HEK293 (cell line): Measurements from ENCODE around the gene THYN1.

Experiments used
- CTCF ChIA-PET: fragments of 350-600 bp; formaldehyde crosslinking; extraction: SDS; loops from one replicate; lab custom pipeline; 2021; ENCODE audit warnings: antibody characterized with exemption; lab: Yijun Ruan, JAX
- POLR2A ChIA-PET: fragments of 300-600 bp; formaldehyde crosslinking; extraction: SDS; loops from one replicate; lab custom pipeline; 2020; ENCODE audit warnings: antibody characterized with exemption, inconsistent platforms; lab: Yijun Ruan, JAX
- H3K27ac ChIP-seq: fragments of 200-500 bp; sonication (Bioruptor generic); 2 replicates; pipeline ENCODE4 v1.5.1; 2014; ENCODE audit warnings: low read depth, low read length, control low read depth, inconsistent platforms; ENCODE audit errors: extremely low read depth
- H3K36me3 ChIP-seq, 2 experiments: fragments of 200-500 bp in 1 of 2; sonication (Bioruptor generic) in 1 of 2; 1 replicate in 1 of 2; 2 replicates in 1 of 2; pipeline ENCODE4 v1.5.1; 2014 to 2017; ENCODE audit warnings: inconsistent platforms in 2 of 2, low read length in 2 of 2; ENCODE audit not compliant: control insufficient read depth in 2 of 2, insufficient read depth in 1 of 2
- H3K4me1 ChIP-seq: fragments of 200-500 bp; sonication (Bioruptor generic); 2 replicates; pipeline ENCODE4 v1.5.1; 2014; ENCODE audit warnings: mild to moderate bottlenecking, low read length, inconsistent platforms; ENCODE audit not compliant: control insufficient read depth, insufficient read depth
- H3K4me3 ChIP-seq: 2 replicates; pipeline ENCODE4 v1.5.1; 2011; ENCODE audit warnings: low read depth, mild to moderate bottlenecking, control low read depth, low read length, moderate library complexity
- H3K9me3 ChIP-seq: fragments of 200-500 bp; sonication (Bioruptor generic); 2 replicates; pipeline ENCODE4 v1.5.1; 2014; ENCODE audit warnings: low read depth, low read length, inconsistent platforms; ENCODE audit not compliant: control insufficient read depth, insufficient read depth
- CTCF ChIP-seq: fragments of 450-650 bp; formaldehyde crosslinking; IDR thresholded peaks from 2 replicates; pipeline ENCODE4 v1.5.1; 2016; ENCODE audit warnings: missing biosample characterization, missing genetic modification characterization
- ELK4 ChIP-seq: IDR thresholded peaks from 2 replicates; pipeline ENCODE4 v1.6.1; 2011; ENCODE audit warnings: mild to moderate bottlenecking, low read depth, low read length, borderline replicate concordance
- GLIS1 ChIP-seq: fragments of 450-650 bp; formaldehyde crosslinking; IDR thresholded peaks from 2 replicates; pipeline ENCODE4 v1.5.1; 2016; ENCODE audit warnings: missing biosample characterization, missing genetic modification characterization
- YY1 ChIP-seq: fragments of 450-650 bp; formaldehyde crosslinking; IDR thresholded peaks from 2 replicates; pipeline ENCODE4 v1.5.1; 2018; ENCODE audit warnings: missing biosample characterization, missing genetic modification characterization
- ZBTB17 ChIP-seq: fragments of 450-650 bp; formaldehyde crosslinking; IDR thresholded peaks from 2 replicates; pipeline ENCODE4 v1.5.1; 2016; ENCODE audit warnings: missing biosample characterization, missing genetic modification characterization
- ZBTB26 ChIP-seq: fragments of 450-650 bp; formaldehyde crosslinking; optimal IDR thresholded peaks from 2 replicates; pipeline ENCODE3; 2016; ENCODE audit warnings: missing biosample characterization, mild to moderate bottlenecking, missing genetic modification characterization
- ZEB2 ChIP-seq: fragments of 450-650 bp; formaldehyde crosslinking; IDR thresholded peaks from 2 replicates; pipeline ENCODE4 v1.5.1; 2016; ENCODE audit warnings: missing biosample characterization, missing genetic modification characterization
- ZNF146 ChIP-seq: fragments of 450-650 bp; formaldehyde crosslinking; IDR thresholded peaks from 2 replicates; pipeline ENCODE4 v1.5.1; 2016; ENCODE audit warnings: missing biosample characterization, missing genetic modification characterization
- ZNF175 ChIP-seq: fragments of 450-650 bp; formaldehyde crosslinking; IDR thresholded peaks from 2 replicates; pipeline ENCODE4 v1.5.1; 2016; ENCODE audit warnings: missing biosample characterization, missing genetic modification characterization
- ZNF223 ChIP-seq: fragments of 450-650 bp; formaldehyde crosslinking; IDR thresholded peaks from 2 replicates; pipeline ENCODE4 v1.5.1; 2016; ENCODE audit warnings: missing biosample characterization, missing genetic modification characterization
- ZNF23 ChIP-seq: fragments of 450-650 bp; formaldehyde crosslinking; IDR thresholded peaks from 2 replicates; pipeline ENCODE4 v1.5.1; 2016; ENCODE audit warnings: missing biosample characterization, missing genetic modification characterization, borderline replicate concordance
- ZNF335 ChIP-seq: fragments of 450-650 bp; formaldehyde crosslinking; conservative IDR thresholded peaks from 2 replicates; pipeline ENCODE4 v1.5.1; 2016; ENCODE audit warnings: missing biosample characterization, missing genetic modification characterization
- ZNF518A ChIP-seq: fragments of 450-650 bp; formaldehyde crosslinking; conservative IDR thresholded peaks from 2 replicates; pipeline ENCODE4 v1.5.1; 2016; ENCODE audit warnings: low read depth, missing biosample characterization, missing genetic modification characterization
- ZNF529 ChIP-seq: fragments of 450-650 bp; formaldehyde crosslinking; IDR thresholded peaks from 2 replicates; pipeline ENCODE4 v1.5.1; 2017; ENCODE audit warnings: missing genetic modification characterization, missing biosample characterization; ENCODE audit not compliant: insufficient replicate concordance
- ZNF654 ChIP-seq: fragments of 450-650 bp; formaldehyde crosslinking; IDR thresholded peaks from 2 replicates; pipeline ENCODE4 v1.5.1; 2016; ENCODE audit warnings: low read depth, missing biosample characterization, missing genetic modification characterization
- ZNF776 ChIP-seq: fragments of 450-650 bp; formaldehyde crosslinking; IDR thresholded peaks from 2 replicates; pipeline ENCODE4 v1.5.0; 2017; ENCODE audit warnings: missing biosample characterization, missing genetic modification characterization, borderline replicate concordance
- ZNF791 ChIP-seq: fragments of 450-650 bp; formaldehyde crosslinking; IDR thresholded peaks from 2 replicates; pipeline ENCODE4 v1.5.1; 2016; ENCODE audit warnings: missing biosample characterization, missing genetic modification characterization
- ZNF830 ChIP-seq: fragments of 450-650 bp; IDR thresholded peaks from 2 replicates; pipeline ENCODE4 v1.5.0; 2018; ENCODE audit warnings: missing biosample characterization, missing genetic modification characterization, low read depth, mild to moderate bottlenecking, moderate library complexity
- ZSCAN30 ChIP-seq: fragments of 450-650 bp; IDR thresholded peaks from 2 replicates; pipeline ENCODE4 v1.5.1; 2018; ENCODE audit warnings: missing biosample characterization, mild to moderate bottlenecking, missing genetic modification characterization, moderate library complexity

THYN1 gene

GRCh38 chr11:134223836-134224709 lies 29.1 kb downstream of the THYN1 start, which contains the start of the genes NCAPD3 and VPS26B (continued):
- TF ChIP-seq ZNF23 (tag by site-specific recombination) (no peak), ZEB2 (tag by site-specific recombination) (peak; percentile 54), ZNF654 (tag by site-specific recombination) (no peak), ZNF146 (tag by site-specific recombination) (no peak), YY1 (tag by site-specific recombination) (no peak), ZNF830 (tag by site-specific recombination) (no peak), ZNF529 (tag by site-specific recombination) (no peak), ZNF518A (tag by site-specific recombination) (no peak), ZSCAN30 (no peak), ZBTB26 (peak; percentile 87), CTCF (tag by site-specific recombination) (peak; percentile 8; the same call in 1 of the 2 replicates)

GRCh38 chr11:134223121-134223520 lies 30.0 kb downstream of the THYN1 start:
- peaks cover 14 to 53% of the 10 kb centered on the region in 2 experiments for H3K36me3 ChIP-seq
- TF ChIP-seq ELK4, result no peak
- TF ChIP-seq ZNF223 (tag by site-specific recombination), result no peak
- TF ChIP-seq GLIS1, result no peak
- TF ChIP-seq ZNF175 (tag by site-specific recombination), result no peak
- no peak for TF ChIP-seq ZNF791 (tag by site-specific recombination)
- no peak for TF ChIP-seq ZNF776 (tag by site-specific recombination)
- 0 out of 2 replicates have a peak, but pooled peaks have one; percentile 25 for TF ChIP-seq ZBTB17 (tag by site-specific recombination)
- TF ChIP-seq ZNF335, result peak; percentile 25
- H3K4me3 ChIP-seq, result peak overlapping the region; percentile 73
- H3K27ac ChIP-seq, result peak overlapping the region; percentile 77; the same call in 1 of the 2 replicates
- ChIA-PET POLR2A (interaction anchor here (0.9 to 3.8 kb wide), 12 partner anchors 10 to 114 kb away, joined by 3 to 35 read pairs (median 7); partner anchors contain the start of genes ACAD8, GLB1L2, GLB1L3 and THYN1), CTCF (interaction anchor here (1.0 kb wide), 1 partner anchor 14 kb away, joined by 3 read pairs; no protein-coding TSS in a partner anchor)
- H3K4me1 ChIP-seq, result peaks cover 7% of the 10 kb centered on the region; the same call in 1 of the 2 replicates
- no peaks in the 10 kb centered on the region for H3K9me3 ChIP-seq
